Neural cell (in vitro differentiated cells): ENCODE measurements around the gene GINS2. TPM values are rescaled to one million over a fixed set of nuclear protein-coding genes. Genes with fewer than 3 reads are reported as not detected.

Experiments
- H2AFZ ChIP-seq: fragments of 200-600, 300-800 bp; sonication (generic), shearing (Covaris generic); 2 replicates; pipeline ENCODE4 v1.6.0; 2014; ENCODE audit warnings: low read depth, mild to moderate bottlenecking, antibody characterized with exemption, low read length, moderate library complexity
- H3F3A ChIP-seq: fragments of 200-600 bp; shearing (Covaris generic); 2 replicates; pipeline ENCODE4 v1.6.1; 2016; ENCODE audit warnings: mild to moderate bottlenecking, moderate library complexity, mixed read lengths, antibody characterized with exemption, low read length; ENCODE audit not compliant: insufficient read depth, poor library complexity, severe bottlenecking
- H3K27ac ChIP-seq: fragments of 200-600, 300-800 bp; sonication (generic), shearing (Covaris generic); 2 replicates; pipeline ENCODE4 v1.5.1; 2014; ENCODE audit warnings: mild to moderate bottlenecking, low read length, moderate library complexity
- H3K27me3 ChIP-seq: fragments of 300-800, 200-600 bp; sonication (generic), shearing (Covaris generic); 2 replicates; pipeline ENCODE4 v1.6.0; 2014; ENCODE audit warnings: mild to moderate bottlenecking, low read depth, low read length, moderate library complexity; ENCODE audit not compliant: insufficient read depth
- H3K36me3 ChIP-seq: fragments of 300-800, 200-600 bp; sonication (generic), shearing (Covaris generic); 2 replicates; pipeline ENCODE4 v1.5.1; 2014; ENCODE audit warnings: mild to moderate bottlenecking, antibody characterized with exemption, low read length, moderate library complexity; ENCODE audit not compliant: insufficient read depth
- H3K4me2 ChIP-seq: fragments of 300-800, 200-600 bp; sonication (generic), shearing (Covaris generic); 2 replicates; pipeline ENCODE4 v1.6.0; 2014; ENCODE audit warnings: mild to moderate bottlenecking, low read length
- H3K4me3 ChIP-seq: fragments of 300-800, 200-600 bp; sonication (generic), shearing (Covaris generic); 2 replicates; pipeline ENCODE4 v1.5.1; 2014; ENCODE audit warnings: mild to moderate bottlenecking, low read length, moderate library complexity
- H3K79me2 ChIP-seq: fragments of 200-600 bp; shearing (Covaris generic); replicated peaks from 2 replicates; pipeline ENCODE4 v1.6.0; 2014; ENCODE audit warnings: mild to moderate bottlenecking, low read length, moderate library complexity; ENCODE audit not compliant: insufficient read depth
- H3K9ac ChIP-seq: fragments of 300-800, 200-600 bp; sonication (generic), shearing (Covaris generic); 2 replicates; pipeline ENCODE4 v1.6.1; 2016; ENCODE audit warnings: mild to moderate bottlenecking, low read length, mixed read lengths
- H3K9me2 ChIP-seq: fragments of 200-600 bp; shearing (Covaris generic); 2 replicates; pipeline ENCODE4 v1.6.1; 2016; ENCODE audit warnings: mild to moderate bottlenecking, low read length, mixed read lengths; ENCODE audit not compliant: insufficient read depth
- H3K9me3 ChIP-seq: fragments of 200-600, 300-800 bp; sonication (generic), shearing (Covaris generic); 2 replicates; pipeline ENCODE4 v1.6.1; 2016; ENCODE audit warnings: mild to moderate bottlenecking, mixed run types, low read length, moderate library complexity, mixed read lengths
- H4K20me1 ChIP-seq: fragments of 200-600 bp; shearing (Covaris generic); 2 replicates; pipeline ENCODE4 v1.6.1; 2016; ENCODE audit warnings: mild to moderate bottlenecking, mixed run types; ENCODE audit not compliant: insufficient read depth
- EP300 ChIP-seq: fragments of 450-650 bp; conservative IDR thresholded peaks from 2 replicates; pipeline ENCODE4 v1.6.1; 2014; ENCODE audit warnings: antibody characterized with exemption, mild to moderate bottlenecking, moderate library complexity; ENCODE audit not compliant: poor library complexity, severe bottlenecking
- EZH2 ChIP-seq: fragments of 200-600, 300-800 bp; shearing (Covaris generic), sonication (generic); IDR thresholded peaks from 2 replicates; pipeline ENCODE4 v1.6.1; 2014; ENCODE audit warnings: antibody characterized with exemption, low read length, borderline replicate concordance, mild to moderate bottlenecking; ENCODE audit not compliant: insufficient read depth, poor library complexity, severe bottlenecking
- MXI1 ChIP-seq: fragments of 450-650 bp; conservative IDR thresholded peaks from 2 replicates; pipeline ENCODE4 v1.6.1; 2014; ENCODE audit warnings: antibody characterized with exemption, mild to moderate bottlenecking; ENCODE audit not compliant: poor library complexity, severe bottlenecking
- POLR2AphosphoS5 ChIP-seq: IDR thresholded peaks from 2 replicates; pipeline ENCODE4 v1.6.1; 2012
- RAD21 ChIP-seq: fragments of 450-650 bp; conservative IDR thresholded peaks from 2 replicates; pipeline ENCODE4 v1.6.1; 2014; ENCODE audit warnings: antibody characterized with exemption, mild to moderate bottlenecking, moderate library complexity
- SMC3 ChIP-seq: fragments of 450-650 bp; conservative IDR thresholded peaks from 2 replicates; pipeline ENCODE4 v1.6.1; 2014; ENCODE audit warnings: antibody characterized with exemption, mild to moderate bottlenecking, moderate library complexity; ENCODE audit not compliant: poor library complexity
- TAF1 ChIP-seq: IDR thresholded peaks from 2 replicates; pipeline ENCODE4 v1.6.1; 2012; ENCODE audit warnings: low read depth
- polyA plus RNA-seq: library from polyadenylated mRNA; depleted of rRNA; stranded (reverse); fragments of >200 nt; gene quantifications from 2 replicates; pipeline ENCODE4 v1.2.3, GENCODE V29; 2014
- TF ChIP-seq, protein P1 (sequence below): IDR thresholded peaks from 2 replicates; pipeline ENCODE4 v1.6.1; 2012; ENCODE audit warnings: borderline replicate concordance
- TF ChIP-seq, protein P2 (sequence below): fragments of 450-650 bp; IDR thresholded peaks from 2 replicates; pipeline ENCODE4 v1.5.1; 2014; ENCODE audit warnings: antibody characterized with exemption, mild to moderate bottlenecking, moderate library complexity; ENCODE audit not compliant: poor library complexity, severe bottlenecking

The GINS2 gene
- polyA plus RNA-seq, 1 donor from 2014 or later = 9.2 TPM

DNA sequence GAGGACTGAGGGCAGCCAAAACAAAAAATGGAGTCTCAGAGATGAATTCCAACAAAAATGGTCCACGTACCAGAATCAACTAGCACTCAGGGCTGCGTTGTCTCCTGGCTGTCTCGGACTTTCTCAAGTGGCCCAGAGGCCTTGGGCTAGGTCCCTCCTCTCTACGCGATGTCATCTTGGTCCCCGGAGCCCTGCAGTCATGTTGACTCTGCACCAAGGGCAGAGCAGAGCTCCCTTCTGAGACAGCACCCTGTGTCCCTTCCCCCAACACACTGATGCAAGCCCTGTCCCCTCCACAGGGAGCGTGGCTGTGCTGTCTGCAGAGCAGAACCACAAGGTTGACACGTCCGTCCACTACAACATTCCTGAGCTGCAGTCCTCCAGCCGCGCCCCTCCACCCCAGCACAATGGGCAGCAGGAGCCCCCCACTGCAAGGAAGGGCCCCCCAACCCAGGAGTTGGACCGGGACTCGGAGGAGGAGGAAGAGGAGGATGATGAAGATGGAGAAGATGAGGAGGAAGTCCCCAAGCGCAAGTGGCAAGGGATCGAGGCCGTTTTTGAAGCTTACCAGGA lies 20.8 kb downstream of the GINS2 start:
- no peaks in the 10 kb centered on the region for H3F3A ChIP-seq
- H3K27ac ChIP-seq = no peak overlapping the region
- no peak overlapping the region for H2AFZ ChIP-seq
- no peaks in the 10 kb centered on the region for H3K79me2 ChIP-seq
- H3K9me2 ChIP-seq = no peaks in the 10 kb centered on the region
- no peak overlapping the region for H3K4me3 ChIP-seq
- no peaks in the 10 kb centered on the region for H3K9me3 ChIP-seq
- H3K4me2 ChIP-seq = no peak overlapping the region
- no peaks in the 10 kb centered on the region for H4K20me1 ChIP-seq
- peaks cover 16% of the 10 kb centered on the region for H3K36me3 ChIP-seq
- no peaks in the 10 kb centered on the region for H3K27me3 ChIP-seq
- H3K9ac ChIP-seq = no peak overlapping the region
- no peak for TF ChIP-seq EZH2
- no peak for TF ChIP-seq EP300
- TF ChIP-seq, protein P1, sequence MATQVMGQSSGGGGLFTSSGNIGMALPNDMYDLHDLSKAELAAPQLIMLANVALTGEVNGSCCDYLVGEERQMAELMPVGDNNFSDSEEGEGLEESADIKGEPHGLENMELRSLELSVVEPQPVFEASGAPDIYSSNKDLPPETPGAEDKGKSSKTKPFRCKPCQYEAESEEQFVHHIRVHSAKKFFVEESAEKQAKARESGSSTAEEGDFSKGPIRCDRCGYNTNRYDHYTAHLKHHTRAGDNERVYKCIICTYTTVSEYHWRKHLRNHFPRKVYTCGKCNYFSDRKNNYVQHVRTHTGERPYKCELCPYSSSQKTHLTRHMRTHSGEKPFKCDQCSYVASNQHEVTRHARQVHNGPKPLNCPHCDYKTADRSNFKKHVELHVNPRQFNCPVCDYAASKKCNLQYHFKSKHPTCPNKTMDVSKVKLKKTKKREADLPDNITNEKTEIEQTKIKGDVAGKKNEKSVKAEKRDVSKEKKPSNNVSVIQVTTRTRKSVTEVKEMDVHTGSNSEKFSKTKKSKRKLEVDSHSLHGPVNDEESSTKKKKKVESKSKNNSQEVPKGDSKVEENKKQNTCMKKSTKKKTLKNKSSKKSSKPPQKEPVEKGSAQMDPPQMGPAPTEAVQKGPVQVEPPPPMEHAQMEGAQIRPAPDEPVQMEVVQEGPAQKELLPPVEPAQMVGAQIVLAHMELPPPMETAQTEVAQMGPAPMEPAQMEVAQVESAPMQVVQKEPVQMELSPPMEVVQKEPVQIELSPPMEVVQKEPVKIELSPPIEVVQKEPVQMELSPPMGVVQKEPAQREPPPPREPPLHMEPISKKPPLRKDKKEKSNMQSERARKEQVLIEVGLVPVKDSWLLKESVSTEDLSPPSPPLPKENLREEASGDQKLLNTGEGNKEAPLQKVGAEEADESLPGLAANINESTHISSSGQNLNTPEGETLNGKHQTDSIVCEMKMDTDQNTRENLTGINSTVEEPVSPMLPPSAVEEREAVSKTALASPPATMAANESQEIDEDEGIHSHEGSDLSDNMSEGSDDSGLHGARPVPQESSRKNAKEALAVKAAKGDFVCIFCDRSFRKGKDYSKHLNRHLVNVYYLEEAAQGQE = no peak
- TF ChIP-seq, protein P2, sequence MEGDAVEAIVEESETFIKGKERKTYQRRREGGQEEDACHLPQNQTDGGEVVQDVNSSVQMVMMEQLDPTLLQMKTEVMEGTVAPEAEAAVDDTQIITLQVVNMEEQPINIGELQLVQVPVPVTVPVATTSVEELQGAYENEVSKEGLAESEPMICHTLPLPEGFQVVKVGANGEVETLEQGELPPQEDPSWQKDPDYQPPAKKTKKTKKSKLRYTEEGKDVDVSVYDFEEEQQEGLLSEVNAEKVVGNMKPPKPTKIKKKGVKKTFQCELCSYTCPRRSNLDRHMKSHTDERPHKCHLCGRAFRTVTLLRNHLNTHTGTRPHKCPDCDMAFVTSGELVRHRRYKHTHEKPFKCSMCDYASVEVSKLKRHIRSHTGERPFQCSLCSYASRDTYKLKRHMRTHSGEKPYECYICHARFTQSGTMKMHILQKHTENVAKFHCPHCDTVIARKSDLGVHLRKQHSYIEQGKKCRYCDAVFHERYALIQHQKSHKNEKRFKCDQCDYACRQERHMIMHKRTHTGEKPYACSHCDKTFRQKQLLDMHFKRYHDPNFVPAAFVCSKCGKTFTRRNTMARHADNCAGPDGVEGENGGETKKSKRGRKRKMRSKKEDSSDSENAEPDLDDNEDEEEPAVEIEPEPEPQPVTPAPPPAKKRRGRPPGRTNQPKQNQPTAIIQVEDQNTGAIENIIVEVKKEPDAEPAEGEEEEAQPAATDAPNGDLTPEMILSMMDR = no peak
- no peak for TF ChIP-seq POLR2AphosphoS5
- TF ChIP-seq TAF1 = no peak
- no peak for TF ChIP-seq SMC3
- no peak for TF ChIP-seq RAD21
- no peak for TF ChIP-seq MXI1

DNA sequence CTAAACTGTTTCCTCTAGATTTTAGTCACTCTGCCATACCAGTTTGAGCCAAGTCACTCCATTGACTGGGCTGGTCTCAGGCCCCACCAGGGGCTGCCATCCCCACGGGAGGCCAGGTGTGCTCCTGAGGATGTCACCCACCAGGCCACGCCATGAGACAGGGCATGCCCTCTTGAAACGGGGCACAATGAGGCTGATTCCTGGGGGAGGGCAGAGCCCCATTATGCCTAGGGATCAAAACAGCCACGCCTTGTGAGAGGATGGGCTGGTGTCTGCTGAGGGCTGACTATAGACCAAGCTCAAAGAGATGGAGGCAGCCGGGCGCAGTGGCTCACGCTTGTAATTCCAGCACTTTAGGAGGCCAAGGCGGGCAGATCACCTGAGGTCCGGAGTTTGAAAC lies 21.5 kb downstream of the GINS2 start:
- Histone ChIP-seq H4K20me1 (no peaks in the 10 kb centered on the region), H3K9ac (no peak overlapping the region), H3K4me3 (no peak overlapping the region), H3F3A (no peaks in the 10 kb centered on the region), H3K9me3 (no peaks in the 10 kb centered on the region), H2AFZ (no peak overlapping the region), H3K27ac (no peak overlapping the region), H3K36me3 (peaks cover 16% of the 10 kb centered on the region), H3K9me2 (no peaks in the 10 kb centered on the region), H3K27me3 (no peaks in the 10 kb centered on the region), H3K4me2 (no peak overlapping the region), H3K79me2 (no peaks in the 10 kb centered on the region)
- TF ChIP-seq EZH2 (no peak), RAD21 (no peak), SMC3 (no peak), TAF1 (no peak), POLR2AphosphoS5 (no peak), MXI1 (no peak), EP300 (no peak)
- TF ChIP-seq, protein P2 = no peak
- TF ChIP-seq, protein P1 = no peak
